IMR-90 (cell line): ENCODE measurements around the gene TMEM245. TPM values are rescaled to one million over a fixed set of nuclear protein-coding genes. Genes with fewer than 3 reads are reported as not detected.

Experiments used
- ATAC-seq: fragments of 200-7000 bp; cut with Tn5 transposase; 2 replicates; pipeline ENCODE4 v1.9.1; 2020; ENCODE audit warnings: low read depth, mild to moderate bottlenecking, moderate library complexity
- BruUV-seq: library from RNA; stranded (reverse); fragments of 400-500 nt; replicated peaks from 2 replicates; lab custom pipeline; 2021; lab: Mats Ljungman, UMichigan
- CTCF ChIA-PET: fragments of 300-600 bp; formaldehyde crosslinking; extraction: SDS; loops from one replicate; lab custom pipeline; 2021; ENCODE audit warnings: antibody characterized with exemption; lab: Yijun Ruan, JAX
- POLR2A ChIA-PET: fragments of 300-600 bp; sonication (Branson Sonifier 250); formaldehyde crosslinking; loops from one replicate; lab custom pipeline; 2022; ENCODE audit warnings: antibody characterized with exemption; ENCODE audit not compliant: unreplicated experiment; lab: Charles Lee
- DNase-seq: peaks from one replicate; pipeline ENCODE4 v3.0.0; 2013
- H2AFZ ChIP-seq: replicated peaks from 2 replicates; pipeline ENCODE3; 2013; ENCODE audit warnings: low read length, mild to moderate bottlenecking; ENCODE audit not compliant: poor library complexity
- H2AK5ac ChIP-seq: 2 replicates; pipeline ENCODE4 v1.6.1; 2013; ENCODE audit warnings: low read depth, low read length, inconsistent platforms
- H2AK9ac ChIP-seq: replicated peaks from 2 replicates; pipeline ENCODE3; 2013; ENCODE audit warnings: mild to moderate bottlenecking, low read depth, low read length, moderate library complexity; ENCODE audit not compliant: poor library complexity
- H2BK120ac ChIP-seq: 2 replicates; pipeline ENCODE4 v1.6.1; 2013; ENCODE audit warnings: low read depth, low read length, inconsistent platforms
- H2BK15ac ChIP-seq: 3 replicates; pipeline ENCODE4 v1.6.1; 2013; ENCODE audit warnings: low read depth, low read length, inconsistent platforms
- H2BK20ac ChIP-seq: 2 replicates; pipeline ENCODE4 v1.6.1; 2013; ENCODE audit warnings: low read depth, mild to moderate bottlenecking, inconsistent platforms, low read length, moderate library complexity
- H2BK5ac ChIP-seq: 2 replicates; pipeline ENCODE4 v1.6.1; 2013; ENCODE audit warnings: mild to moderate bottlenecking, low read depth, low read length, inconsistent platforms; ENCODE audit not compliant: poor library complexity, severe bottlenecking
- H3K14ac ChIP-seq: replicated peaks from 2 replicates; pipeline ENCODE4 v1.6.1; 2013; ENCODE audit warnings: low read depth, low read length, inconsistent platforms
- H3K18ac ChIP-seq: 2 replicates; pipeline ENCODE4 v1.6.1; 2013; ENCODE audit warnings: low read depth, low read length, control low read depth
- H3K23ac ChIP-seq: 2 replicates; pipeline ENCODE4 v1.6.1; 2013; ENCODE audit warnings: low read depth, low read length, inconsistent platforms
- H3K27ac ChIP-seq: 2 replicates; pipeline ENCODE4 v1.5.1; 2013; ENCODE audit warnings: mild to moderate bottlenecking, control low read depth, low read length; ENCODE audit not compliant: insufficient read depth
- H3K27me3 ChIP-seq: 2 replicates; pipeline ENCODE4 v1.6.1; 2013; ENCODE audit warnings: low read length; ENCODE audit not compliant: control insufficient read depth, insufficient read depth
- H3K36me3 ChIP-seq: 2 replicates; pipeline ENCODE4 v1.6.1; 2013; ENCODE audit warnings: low read length, mixed read lengths; ENCODE audit not compliant: control insufficient read depth, insufficient read depth
- H3K4ac ChIP-seq: 2 replicates; pipeline ENCODE4 v1.6.1; 2013; ENCODE audit warnings: low read depth, low read length, inconsistent platforms
- H3K4me1 ChIP-seq: 2 replicates; pipeline ENCODE4 v1.6.1; 2013; ENCODE audit warnings: low read length, mixed read lengths; ENCODE audit not compliant: control insufficient read depth, insufficient read depth
- H3K4me2 ChIP-seq: 2 replicates; pipeline ENCODE4 v1.6.1; 2013; ENCODE audit warnings: low read depth, mild to moderate bottlenecking, control low read depth, low read length, moderate library complexity
- H3K4me3 ChIP-seq: 2 replicates; pipeline ENCODE4 v1.5.1; 2013; ENCODE audit warnings: low read depth, mild to moderate bottlenecking, control low read depth, low read length, moderate library complexity; ENCODE audit not compliant: insufficient read depth
- H3K56ac ChIP-seq: 2 replicates; pipeline ENCODE4 v1.6.1; 2013; ENCODE audit warnings: low read length, inconsistent platforms; ENCODE audit not compliant: insufficient read depth; ENCODE audit errors: extremely low read depth
- H3K79me1 ChIP-seq, 2 experiments: 2 replicates each; pipeline ENCODE4 v1.6.1; 2013; ENCODE audit warnings: low read length in 2 of 2, inconsistent platforms in 1 of 2, low read depth in 1 of 2
- H3K9ac ChIP-seq: 2 replicates; pipeline ENCODE4 v1.6.1; 2013; ENCODE audit warnings: low read depth, low read length, control low read depth
- H3K9me1 ChIP-seq: 2 replicates; pipeline ENCODE4 v1.6.1; 2013; ENCODE audit warnings: low read length, inconsistent platforms; ENCODE audit not compliant: insufficient read depth
- H3K9me3 ChIP-seq: 2 replicates; pipeline ENCODE4 v1.6.1; 2013; ENCODE audit warnings: low read length; ENCODE audit not compliant: control insufficient read depth, insufficient read depth
- H4K20me1 ChIP-seq: 2 replicates; pipeline ENCODE4 v1.6.1; 2013; ENCODE audit warnings: low read length, inconsistent platforms; ENCODE audit not compliant: insufficient read depth
- H4K5ac ChIP-seq: 2 replicates; pipeline ENCODE4 v1.6.1; 2013; ENCODE audit warnings: mild to moderate bottlenecking, low read depth, low read length, control low read depth
- H4K8ac ChIP-seq, 2 experiments: 2 replicates each; pipeline ENCODE4 v1.6.1; 2013; ENCODE audit warnings: low read depth in 2 of 2, low read length in 2 of 2, control low read depth in 1 of 2, inconsistent platforms in 1 of 2
- H4K91ac ChIP-seq: 2 replicates; pipeline ENCODE4 v1.6.1; 2013; ENCODE audit warnings: low read depth, low read length, inconsistent platforms; ENCODE audit not compliant: insufficient read depth
- BHLHE40 ChIP-seq: fragments of 150-350 bp; IDR thresholded peaks from 2 replicates; pipeline ENCODE4 v1.6.1; 2016; ENCODE audit warnings: mild to moderate bottlenecking, low read depth, low read length
- CEBPB ChIP-seq: IDR thresholded peaks from 2 replicates; pipeline ENCODE4 v1.6.1; 2012; ENCODE audit warnings: low read depth, low read length, improper control_type of control experiment
- CTCF ChIP-seq: conservative IDR thresholded peaks from 2 replicates; pipeline ENCODE4 v1.5.1; 2012; ENCODE audit warnings: mild to moderate bottlenecking, low read depth, low read length, improper control_type of control experiment
- FOS ChIP-seq: fragments of 150-350 bp; IDR thresholded peaks from 2 replicates; pipeline ENCODE4 v1.6.1; 2016; ENCODE audit warnings: low read depth, low read length
- MAFK ChIP-seq: IDR thresholded peaks from 2 replicates; pipeline ENCODE4 v1.6.1; 2012; ENCODE audit warnings: low read depth, low read length, improper control_type of control experiment
- MAZ ChIP-seq: IDR thresholded peaks from 2 replicates; pipeline ENCODE4 v1.6.1; 2012; ENCODE audit warnings: low read depth, mild to moderate bottlenecking, low read length, improper control_type of control experiment, moderate library complexity, borderline replicate concordance
- MXI1 ChIP-seq: IDR thresholded peaks from 2 replicates; pipeline ENCODE4 v1.6.1; 2012; ENCODE audit warnings: low read depth, mild to moderate bottlenecking, low read length, moderate library complexity, borderline replicate concordance
- RAD21 ChIP-seq: IDR thresholded peaks from 2 replicates; pipeline ENCODE4 v1.6.1; 2012; ENCODE audit warnings: low read length, improper control_type of control experiment
- RFX5 ChIP-seq: IDR thresholded peaks from 2 replicates; pipeline ENCODE4 v1.8.0; 2012; ENCODE audit warnings: low read depth, mild to moderate bottlenecking, low read length, moderate library complexity
- SMC3 ChIP-seq: fragments of 150-350 bp; IDR thresholded peaks from 2 replicates; pipeline ENCODE4 v1.6.1; 2016; ENCODE audit warnings: low read depth, mild to moderate bottlenecking, antibody characterized with exemption, low read length, moderate library complexity
- dilution Hi-C: fragments of 300-500 bp; cut with HindIII; formaldehyde crosslinking; loops from one replicate; pipeline ENCODE4 v1.14.3; 2018; ENCODE audit warnings: low sequenced_read_pairs; ENCODE audit not compliant: unreplicated experiment
- in situ Hi-C: fragments of 300-500 bp; cut with MboI; formaldehyde crosslinking; loops from 3 replicates; pipeline ENCODE4 v1.14.3; 2019; ENCODE audit warnings: low sequenced_read_pairs, inconsistent platforms, mixed read lengths
- intact Hi-C: fragments of 100-400 bp; cut with micrococcal nuclease; formaldehyde crosslinking; loops from 2 replicates; pipeline ENCODE4 v1.10.0; 2022
- polyA plus RNA-seq, 3 experiments: library from polyadenylated mRNA; depleted of rRNA; stranded (reverse); fragments of >200 nt; gene quantifications; 2 replicates each; pipeline ENCODE4 v1.2.3, GENCODE V29; 2012; ENCODE audit warnings: low replicate concordance in 1 of 3
- total RNA-seq: library from RNA; depleted of rRNA; stranded (reverse); fragments of >200 nt; gene quantifications from 2 replicates; pipeline ENCODE4 v1.2.3, GENCODE V29; 2012

Gene TMEM245
- total and polyA plus RNA-seq, 2 of the 4 experiments (the other 2 are of a cell fraction), result 24.8 to 57.9 TPM

GRCh38 chr9:109012009-109012875 is 107.5 kb downstream of the TMEM245 start (continued):
- no peak for TF ChIP-seq CTCF

GRCh38 chr9:109011231-109011671 is 108.5 kb downstream of the TMEM245 start:
- no peak overlapping the region; the same call in 1 of the 2 replicates for H3K4ac ChIP-seq
- peak overlapping the region; percentile 95 for H2BK5ac ChIP-seq
- no peak overlapping the region; the same call in 1 of the 2 replicates for H3K23ac ChIP-seq
- no peaks in the 10 kb centered on the region for H3K9me3 ChIP-seq
- H3K27ac ChIP-seq, result peak overlapping the region; percentile 32; the same call in 1 of the 2 replicates
- peak overlapping the region; percentile 75 for H3K4me2 ChIP-seq
- no peak overlapping the region for H3K4me3 ChIP-seq
- ATAC-seq (no peak), DNase-seq (no peak)
- no peak overlapping the region for H2AK9ac ChIP-seq
- peak overlapping the region; percentile 35; the same call in 1 of the 2 replicates for H3K14ac ChIP-seq
- in situ Hi-C loops (no loop called here), dilution Hi-C loops (no loop called here), intact Hi-C loops (loop anchor here (1.0 to 5.0 kb wide), 2 partner anchors 108 to 311 kb away; partner anchors contain the start of genes EPB41L4B and TMEM245)
- 0 out of 3 replicates have a peak overlapping the region, but pooled peaks have one; percentile 6 for H2BK15ac ChIP-seq
- H3K18ac ChIP-seq, result peak overlapping the region; percentile 58
- CTCF ChIA-PET, result no interaction called here
- peaks cover 1% of the 10 kb centered on the region; the same call in 1 of the 2 replicates for H3K36me3 ChIP-seq
- H3K4me1 ChIP-seq, result peaks cover 12% of the 10 kb centered on the region
- POLR2A ChIA-PET, result interaction anchor here (0.5 kb wide), 1 partner anchor 62 kb away, joined by 8 read pairs; no protein-coding TSS in a partner anchor
- no TSS peak for BruUV-seq
- no peak overlapping the region for H2AFZ ChIP-seq
- H4K5ac ChIP-seq, result no peak overlapping the region
- 0 out of 2 replicates have a peak overlapping the region, but pooled peaks have one; percentile 2 for H2BK120ac ChIP-seq
- H4K20me1 ChIP-seq, result peaks cover 18% of the 10 kb centered on the region
- H3K9me1 ChIP-seq, result peaks cover 5% of the 10 kb centered on the region
- H3K56ac ChIP-seq, result no peak overlapping the region
- H3K9ac ChIP-seq, result no peak overlapping the region
- H2AK5ac ChIP-seq, result no peak overlapping the region
- peaks cover 12 to 56% of the 10 kb centered on the region in 2 experiments for H3K79me1 ChIP-seq
- no peak overlapping the region; the same call in 1 of the 2 replicates for H4K91ac ChIP-seq
- no peaks in the 10 kb centered on the region for H3K27me3 ChIP-seq
- no peak overlapping the region for H4K8ac ChIP-seq
- no peak overlapping the region for H2BK20ac ChIP-seq
- TF ChIP-seq MXI1 (no peak), FOS (no peak), BHLHE40 (no peak), RFX5 (no peak), CTCF (no peak), CEBPB (no peak), RAD21 (no peak), SMC3 (no peak), MAFK (no peak), MAZ (no peak)
